RWPE1 (cell line): ENCODE measurements around the gene OR2V1.
"Not testable (repeated sequence)": the region's sequence is repeated elsewhere in the genome, so short reads cannot be mapped to it uniquely, and the experiment has no call there.

Source experiments
- CTCF ChIA-PET: fragments of 350-600 bp; sonication (Branson Sonifier 250); formaldehyde crosslinking; extraction: SDS; loops from one replicate; lab custom pipeline; 2021; lab: Yijun Ruan, JAX
- POLR2A ChIA-PET: fragments of 400-600 bp; formaldehyde crosslinking; extraction: SDS; loops from one replicate; lab custom pipeline; 2020; ENCODE audit warnings: antibody characterized with exemption; ENCODE audit not compliant: low non-redundant PET; lab: Yijun Ruan, JAX
- DNase-seq: peaks from one replicate; pipeline ENCODE4 v3.0.0; 2012; ENCODE audit warnings: low spot score
- H3K27ac ChIP-seq: fragments of 450-650 bp; 2 replicates; pipeline ENCODE4 v1.5.1; 2017
- CTCF ChIP-seq: fragments of 450-650 bp; conservative IDR thresholded peaks from 2 replicates; pipeline ENCODE4 v1.5.1; 2017; ENCODE audit warnings: low read depth, mild to moderate bottlenecking

The OR2V1 gene

GRCh38 chr5:181101930-181102674, 28.9 kb downstream of the OR2V1 start:
- CTCF ChIA-PET, result not testable (repeated sequence)

DNA sequence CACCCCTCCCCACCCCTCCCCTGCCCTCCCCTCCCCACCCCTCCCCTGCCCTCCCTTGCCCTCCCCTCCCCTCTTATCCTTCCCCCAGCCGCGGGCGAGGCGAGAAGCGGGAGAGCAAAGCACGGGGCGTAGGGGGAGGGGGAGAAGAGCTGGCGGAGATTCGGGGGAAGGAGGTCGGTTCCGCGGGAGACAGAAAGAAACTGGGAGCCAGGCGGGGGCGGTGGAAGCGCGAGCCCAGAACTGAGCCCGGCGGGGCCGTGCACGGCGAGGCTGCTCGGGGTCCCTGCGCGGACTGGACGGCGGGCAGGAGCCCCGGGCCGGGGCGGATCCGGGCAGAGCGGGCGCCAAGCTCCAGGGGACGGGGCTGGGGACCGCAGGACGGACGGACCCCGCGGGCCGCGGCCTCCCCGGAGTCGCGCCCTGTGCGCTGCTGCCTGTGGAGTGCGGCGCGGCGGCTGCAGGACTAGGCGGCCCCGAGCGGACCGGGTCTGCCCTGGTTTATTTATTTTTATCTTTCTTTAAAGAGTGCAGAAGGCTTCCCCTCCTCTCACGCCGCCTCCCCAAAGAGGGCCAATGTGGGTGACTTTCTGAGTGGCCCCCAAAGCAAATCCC, 29.8 kb downstream of the OR2V1 start:
- H3K27ac ChIP-seq, CTCF ChIA-PET, POLR2A ChIA-PET, DNase-seq: not testable (repeated sequence)

More at GRCh38 chr5:181101930-181102674, 28.9 kb downstream of the OR2V1 start:
- POLR2A ChIA-PET, DNase-seq, H3K27ac ChIP-seq: not testable (repeated sequence)

- CTCF ChIA-PET, result interaction anchor here (0.6 to 1.8 kb wide), 6 partner anchors 13 to 820 kb away, joined by 3 to 10 read pairs (median 3); no protein-coding TSS in a partner anchor
Observed at GRCh38 chr5:181100121-181100875, 30.7 kb downstream of the OR2V1 start.

GRCh38 chr5:181099602-181100086, 31.3 kb downstream of the OR2V1 start:
- POLR2A ChIA-PET, result interaction anchor here (0.6 kb wide), 1 partner anchor 92 kb away, joined by 3 read pairs; no protein-coding TSS in a partner anchor
- H3K27ac ChIP-seq, result no peak overlapping the region
- TF ChIP-seq CTCF, result no peak
- CTCF ChIA-PET, result interaction anchor here (0.6 to 1.8 kb wide), 6 partner anchors 12 to 819 kb away, joined by 3 to 10 read pairs (median 3); no protein-coding TSS in a partner anchor
- no peak for DNase-seq

More at GRCh38 chr5:181100121-181100875, 30.7 kb downstream of the OR2V1 start:
- no peak for DNase-seq
- no peak for TF ChIP-seq CTCF
- POLR2A ChIA-PET, result no interaction called here
- H3K27ac ChIP-seq, result no peak overlapping the region

GRCh38 chr5:181098762-181099601, 32.0 kb downstream of the OR2V1 start:
- no peak overlapping the region for H3K27ac ChIP-seq
- TF ChIP-seq CTCF, result no peak
- ChIA-PET POLR2A (interaction anchor here (0.6 kb wide), 1 partner anchor 93 kb away, joined by 3 read pairs; no protein-coding TSS in a partner anchor), CTCF (interaction anchor here (0.6 to 1.8 kb wide), 4 partner anchors 16 to 315 kb away, joined by 3 to 10 read pairs (median 5); no protein-coding TSS in a partner anchor)
- no peak for DNase-seq

GRCh38 chr5:181097759-181098491, 33.0 kb downstream of the OR2V1 start:
- H3K27ac ChIP-seq, POLR2A ChIA-PET, CTCF ChIA-PET, DNase-seq: not testable (repeated sequence)

DNA sequence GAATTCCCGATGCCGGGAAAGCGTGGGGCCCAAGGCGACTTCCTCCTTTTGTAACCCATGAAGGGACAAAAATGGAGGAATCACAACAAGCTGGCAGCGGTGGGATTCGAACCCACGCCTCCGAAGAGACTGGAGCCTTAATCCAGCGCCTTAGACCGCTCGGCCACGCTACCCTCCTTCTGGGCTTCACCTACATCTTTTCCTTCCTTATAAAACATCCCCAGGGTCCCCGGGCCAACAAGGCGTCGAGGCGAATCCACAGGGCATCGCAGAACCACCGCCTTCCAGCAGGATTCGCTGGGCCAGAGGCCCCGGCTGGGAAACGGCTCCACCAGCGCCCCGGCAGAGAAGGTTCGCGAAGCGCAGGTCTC, 33.6 kb downstream of the OR2V1 start:
- POLR2A ChIA-PET, H3K27ac ChIP-seq, CTCF ChIA-PET, DNase-seq: not testable (repeated sequence)

- H3K27ac ChIP-seq, CTCF ChIA-PET, POLR2A ChIA-PET, DNase-seq: not testable (repeated sequence)
Observed at GRCh38 chr5:181096721-181097382, 34.1 kb downstream of the OR2V1 start.

- DNase-seq, CTCF ChIA-PET, H3K27ac ChIP-seq, POLR2A ChIA-PET: not testable (repeated sequence)
Observed at GRCh38 chr5:181095162-181095561, 35.8 kb downstream of the OR2V1 start.
